ENCODE data around the gene WFDC1.

Gene WFDC1

GRCh38 chr16:84299734-84300440 is 5.2 kb downstream of the WFDC1 start:
- no peak overlapping the region for H3K4me3 ChIP-seq (ENCODE audit: low read depth in 1 of 2, low read length in 2 of 2)
- H3K36me3 ChIP-seq (ENCODE audit: insufficient read depth, low read length): no peaks in the 10 kb centered on the region
- DNase-seq (no peak), ATAC-seq (ENCODE audit: insufficient read depth, low read depth) (no peak)
- no peak overlapping the region for H3K27ac ChIP-seq (ENCODE audit: low read length)
- H2AFZ ChIP-seq (ENCODE audit: low read depth, low read length): no peak overlapping the region
- H3K9ac ChIP-seq (ENCODE audit: low read depth, low read length): no peak overlapping the region
- no peak overlapping the region for H3K4me2 ChIP-seq (ENCODE audit: insufficient read depth, low read length)
- no peaks in the 10 kb centered on the region for H3K4me1 ChIP-seq (ENCODE audit: insufficient read depth, low read length)
- H3K79me2 ChIP-seq (ENCODE audit: insufficient read depth, low read length): no peaks in the 10 kb centered on the region
- H3K9me3 ChIP-seq (ENCODE audit: insufficient read depth, low read length, severe bottlenecking): no peaks in the 10 kb centered on the region
- TF ChIP-seq EZH2 (IDR thresholded peaks at IDR 0.05; ENCODE audit: borderline replicate concordance, low read depth, low read length, severe bottlenecking): no peak
- no peak for TF ChIP-seq CTCF (IDR thresholded peaks at IDR 0.05; ENCODE audit: borderline replicate concordance, extremely low read depth, low read length, poor library complexity, severe bottlenecking)
- peaks cover 18% of the 10 kb centered on the region for H3K27me3 ChIP-seq (ENCODE audit: insufficient read depth, low read length, poor library complexity)
- H4K20me1 ChIP-seq (ENCODE audit: insufficient read depth, low read length): no peaks in the 10 kb centered on the region

- DNase-seq: no peak
- H3K27ac ChIP-seq (ENCODE audit: low read length): no peak overlapping the region
These were observed 7.7 kb downstream of the WFDC1 start for GRCh38 chr16:84302111-84302954.

GRCh38 chr16:84303023-84303422 is 8.3 kb downstream of the WFDC1 start:
- Histone ChIP-seq H3K79me2 (ENCODE audit: insufficient read depth, low read length) (no peaks in the 10 kb centered on the region), H3K4me2 (ENCODE audit: insufficient read depth, low read length) (no peak overlapping the region), H3K36me3 (ENCODE audit: insufficient read depth, low read length) (no peaks in the 10 kb centered on the region), H3K9me3 (ENCODE audit: insufficient read depth, low read length, severe bottlenecking) (no peaks in the 10 kb centered on the region), H2AFZ (ENCODE audit: low read depth, low read length) (no peak overlapping the region), H4K20me1 (ENCODE audit: insufficient read depth, low read length) (no peaks in the 10 kb centered on the region), H3K27me3 (ENCODE audit: insufficient read depth, low read length, poor library complexity) (no peaks in the 10 kb centered on the region), H3K4me3 (ENCODE audit: low read depth in 1 of 2, low read length in 2 of 2) (no peak overlapping the region), H3K4me1 (ENCODE audit: insufficient read depth, low read length) (no peaks in the 10 kb centered on the region), H3K9ac (ENCODE audit: low read depth, low read length) (no peak overlapping the region), H3K27ac (ENCODE audit: low read length) (no peak overlapping the region)
- ATAC-seq (ENCODE audit: insufficient read depth, low read depth) (no peak), DNase-seq (no peak)
- no peak for TF ChIP-seq CTCF (IDR thresholded peaks at IDR 0.05; ENCODE audit: borderline replicate concordance, extremely low read depth, low read length, poor library complexity, severe bottlenecking)

More at GRCh38 chr16:84302111-84302954, 7.7 kb downstream of the WFDC1 start:
- Histone ChIP-seq H3K9me3 (ENCODE audit: insufficient read depth, low read length, severe bottlenecking) (no peaks in the 10 kb centered on the region), H2AFZ (ENCODE audit: low read depth, low read length) (no peak overlapping the region), H3K4me1 (ENCODE audit: insufficient read depth, low read length) (no peaks in the 10 kb centered on the region), H3K9ac (ENCODE audit: low read depth, low read length) (no peak overlapping the region), H3K36me3 (ENCODE audit: insufficient read depth, low read length) (no peaks in the 10 kb centered on the region), H3K27me3 (ENCODE audit: insufficient read depth, low read length, poor library complexity) (no peaks in the 10 kb centered on the region), H4K20me1 (ENCODE audit: insufficient read depth, low read length) (no peaks in the 10 kb centered on the region), H3K4me2 (ENCODE audit: insufficient read depth, low read length) (no peak overlapping the region), H3K79me2 (ENCODE audit: insufficient read depth, low read length) (no peaks in the 10 kb centered on the region), H3K4me3 (ENCODE audit: low read depth in 1 of 2, low read length in 2 of 2) (no peak overlapping the region)
- no peak for ATAC-seq (ENCODE audit: insufficient read depth, low read depth)
- no peak for TF ChIP-seq CTCF (IDR thresholded peaks at IDR 0.05; ENCODE audit: borderline replicate concordance, extremely low read depth, low read length, poor library complexity, severe bottlenecking)
- no peak for TF ChIP-seq EZH2 (IDR thresholded peaks at IDR 0.05; ENCODE audit: borderline replicate concordance, low read depth, low read length, severe bottlenecking)

Data from DND-41 (cell line).